H1 (cell line): ENCODE data around the gene DNASE2B.

Experiments used
- ASH2L ChIP-seq: fragments of 200-600, 300-600 bp; sonication (generic); IDR thresholded peaks from one replicate; pipeline ENCODE4 v1.7.1; 2017; ENCODE audit warnings: low read length
- CREB1 ChIP-seq: IDR thresholded peaks from 2 replicates; pipeline ENCODE4 v1.6.1; 2012; ENCODE audit warnings: inconsistent platforms
- EZH2 ChIP-seq: fragments of 200-600 bp; sonication (generic); IDR thresholded peaks from 2 replicates; pipeline ENCODE4 v1.7.1; 2012; ENCODE audit warnings: low read depth, mild to moderate bottlenecking, moderate library complexity, low read length, inconsistent platforms; ENCODE audit not compliant: severe bottlenecking
- HDAC2 ChIP-seq, 2 experiments: fragments of 300-600 bp in 1 of 2; sonication (generic) in 1 of 2; IDR thresholded peaks; 2 replicates each; pipeline ENCODE4 v1.6.1; 2011 to 2012; ENCODE audit warnings: low read depth in 2 of 2, low read length in 2 of 2, mild to moderate bottlenecking in 2 of 2, moderate library complexity in 2 of 2, borderline replicate concordance in 1 of 2, inconsistent platforms in 1 of 2
- HDAC6 ChIP-seq: IDR thresholded peaks from one replicate; pipeline ENCODE4 v1.7.1; 2012; ENCODE audit warnings: low read depth, mild to moderate bottlenecking, inconsistent platforms, low read length, moderate library complexity
- JUND ChIP-seq: IDR thresholded peaks from 2 replicates; pipeline ENCODE4 v1.6.1; 2011; ENCODE audit warnings: mild to moderate bottlenecking, improper control_type of control experiment, low read length
- MAFK ChIP-seq: IDR thresholded peaks from 2 replicates; pipeline ENCODE4 v1.6.1; 2012; ENCODE audit warnings: low read depth, mild to moderate bottlenecking, improper control_type of control experiment, low read length
- POLR2A ChIP-seq, 2 experiments: IDR thresholded peaks; 1 replicate in 1 of 2; 2 replicates in 1 of 2; pipeline ENCODE4 v1.6.1; 2011; ENCODE audit warnings: low read depth in 2 of 2, low read length in 2 of 2, mild to moderate bottlenecking in 2 of 2; ENCODE audit errors: control extremely low read depth in 1 of 2
- POLR2AphosphoS5 ChIP-seq: IDR thresholded peaks from 2 replicates; pipeline ENCODE4 v1.6.1; 2011; ENCODE audit warnings: low read depth, low read length
- SP1 ChIP-seq: IDR thresholded peaks from 2 replicates; pipeline ENCODE4 v1.6.1; 2011; ENCODE audit warnings: low read depth, low read length
- SUZ12 ChIP-seq: fragments of 200-600 bp; sonication (generic); IDR thresholded peaks from 2 replicates; pipeline ENCODE4 v1.6.1; 2012; ENCODE audit warnings: mild to moderate bottlenecking, inconsistent platforms, low read length, moderate library complexity, mixed read lengths
- TF ChIP-seq, protein P1 (sequence below), 3 experiments: IDR thresholded peaks; 1 replicate in 2 of 3; 2 replicates in 1 of 3; pipeline versions ENCODE4 v1.5.1 to v1.6.1; 2011; ENCODE audit warnings: low read length in 3 of 3, mild to moderate bottlenecking in 3 of 3, inconsistent platforms in 2 of 3, low read depth in 1 of 3, moderate library complexity in 1 of 3; ENCODE audit not compliant: insufficient read depth in 1 of 3; ENCODE audit errors: control extremely low read depth in 1 of 3

DNA sequence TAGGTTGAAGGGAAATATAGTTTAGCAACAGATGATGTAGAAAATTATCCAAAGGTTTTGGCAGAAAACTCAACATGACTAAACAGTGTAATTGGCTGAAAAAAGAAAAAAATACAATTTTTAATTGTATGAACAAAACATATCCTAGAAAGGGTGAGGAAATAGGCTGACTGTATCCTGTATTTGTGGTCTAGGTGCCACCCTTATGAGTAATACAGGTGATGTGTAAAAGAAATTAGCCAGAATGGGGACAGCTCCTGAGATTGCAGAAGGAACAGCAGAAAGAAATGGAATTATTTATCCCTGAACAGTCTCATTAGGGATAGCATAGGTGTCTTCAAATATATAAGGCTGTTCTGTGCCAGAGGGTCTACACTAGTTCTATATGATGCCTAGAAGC is 24.6 kb downstream of the DNASE2B start:
- TF ChIP-seq, protein P1, sequence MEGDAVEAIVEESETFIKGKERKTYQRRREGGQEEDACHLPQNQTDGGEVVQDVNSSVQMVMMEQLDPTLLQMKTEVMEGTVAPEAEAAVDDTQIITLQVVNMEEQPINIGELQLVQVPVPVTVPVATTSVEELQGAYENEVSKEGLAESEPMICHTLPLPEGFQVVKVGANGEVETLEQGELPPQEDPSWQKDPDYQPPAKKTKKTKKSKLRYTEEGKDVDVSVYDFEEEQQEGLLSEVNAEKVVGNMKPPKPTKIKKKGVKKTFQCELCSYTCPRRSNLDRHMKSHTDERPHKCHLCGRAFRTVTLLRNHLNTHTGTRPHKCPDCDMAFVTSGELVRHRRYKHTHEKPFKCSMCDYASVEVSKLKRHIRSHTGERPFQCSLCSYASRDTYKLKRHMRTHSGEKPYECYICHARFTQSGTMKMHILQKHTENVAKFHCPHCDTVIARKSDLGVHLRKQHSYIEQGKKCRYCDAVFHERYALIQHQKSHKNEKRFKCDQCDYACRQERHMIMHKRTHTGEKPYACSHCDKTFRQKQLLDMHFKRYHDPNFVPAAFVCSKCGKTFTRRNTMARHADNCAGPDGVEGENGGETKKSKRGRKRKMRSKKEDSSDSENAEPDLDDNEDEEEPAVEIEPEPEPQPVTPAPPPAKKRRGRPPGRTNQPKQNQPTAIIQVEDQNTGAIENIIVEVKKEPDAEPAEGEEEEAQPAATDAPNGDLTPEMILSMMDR (IDR thresholded peaks at IDR 0.05; ENCODE audit: control extremely low read depth in 1 of 3, insufficient read depth in 1 of 3, low read depth in 1 of 3, low read length in 3 of 3) = no peak
- TF ChIP-seq EZH2 = no peak
- no peak for TF ChIP-seq POLR2A (IDR thresholded peaks at IDR 0.05; ENCODE audit: control extremely low read depth in 1 of 2, low read depth in 2 of 2, low read length in 2 of 2)
- no peak for TF ChIP-seq POLR2AphosphoS5
- TF ChIP-seq HDAC6 = no peak
- no peak for TF ChIP-seq SUZ12
- TF ChIP-seq SP1 = no peak
- no peak for TF ChIP-seq ASH2L
- no peak for TF ChIP-seq CREB1
- TF ChIP-seq MAFK = no peak
- no peak for TF ChIP-seq HDAC2 (IDR thresholded peaks at IDR 0.05; ENCODE audit: borderline replicate concordance in 1 of 2, low read depth in 2 of 2, low read length in 2 of 2)
- TF ChIP-seq JUND = no peak
